Glutamatergic neuron (in vitro differentiated cells): ENCODE data around the gene ADGRD1. TPM values are rescaled to one million over a fixed set of nuclear protein-coding genes. Genes with fewer than 3 reads are reported as not detected.
A peak's percentile ranks its signal among the peaks of the same experiment; 100 is the strongest.

ENCODE experiments used
- DNase-seq: peaks from one replicate; pipeline ENCODE4 v3.0.0; 2022
- H3K27ac Mint-ChIP-seq: one replicate; pipeline ENCODE4 v1.8.0; 2020; ENCODE audit warnings: mild to moderate bottlenecking, mixed read lengths, inconsistent platforms; ENCODE audit not compliant: unreplicated experiment
- H3K27me3 Mint-ChIP-seq: one replicate; pipeline ENCODE4 v1.8.0; 2020; ENCODE audit warnings: mild to moderate bottlenecking, moderate library complexity, mixed read lengths, inconsistent platforms; ENCODE audit not compliant: unreplicated experiment
- H3K36me3 Mint-ChIP-seq: one replicate; pipeline ENCODE4 v1.8.0; 2020; ENCODE audit warnings: mild to moderate bottlenecking, mixed read lengths, inconsistent platforms; ENCODE audit not compliant: unreplicated experiment
- H3K4me1 Mint-ChIP-seq: one replicate; pipeline ENCODE4 v1.8.0; 2020; ENCODE audit warnings: mild to moderate bottlenecking, low read depth, mixed read lengths, inconsistent platforms; ENCODE audit not compliant: unreplicated experiment
- H3K4me3 Mint-ChIP-seq: one replicate; pipeline ENCODE4 v1.8.0; 2020; ENCODE audit warnings: mild to moderate bottlenecking, mixed read lengths, inconsistent platforms; ENCODE audit not compliant: unreplicated experiment
- H3K9me3 Mint-ChIP-seq: one replicate; pipeline ENCODE4 v1.8.0; 2020; ENCODE audit warnings: mild to moderate bottlenecking, moderate library complexity, mixed read lengths, inconsistent platforms; ENCODE audit not compliant: unreplicated experiment
- CTCF ChIP-seq: fragments of 200-600 bp; sonication (generic); IDR thresholded peaks from one replicate; pipeline ENCODE4 v1.5.0; 2021; ENCODE audit not compliant: partially characterized antibody, unreplicated experiment
- total RNA-seq: library from RNA; stranded (reverse); fragmentation: NEBNext Ultra II Directional; extraction: Animal tissue kit (Norgen Biotek cat#: 25700); gene quantifications from one replicate; pipeline ENCODE4 v1.2.1, GENCODE V29; 2021; ENCODE audit not compliant: unreplicated experiment

The ADGRD1 gene
- total RNA-seq, 1 donor from 2014 or later, result 0.96 TPM

GRCh38 chr12:131033886-131034482, 80.3 kb downstream of the ADGRD1 start:
- no peak for DNase-seq
- Mint-ChIP-seq H3K27me3 (peaks cover 12% of the 10 kb centered on the region), H3K4me1 (peaks cover 18% of the 10 kb centered on the region), H3K36me3 (peaks cover 2% of the 10 kb centered on the region), H3K27ac (no peak overlapping the region), H3K4me3 (no peak overlapping the region), H3K9me3 (peaks cover 8% of the 10 kb centered on the region)
- no peak for TF ChIP-seq CTCF

GRCh38 chr12:131034631-131035244, 81.0 kb downstream of the ADGRD1 start:
- no peak for DNase-seq
- Mint-ChIP-seq H3K4me1 (peaks cover 20% of the 10 kb centered on the region), H3K9me3 (peaks cover 10% of the 10 kb centered on the region), H3K36me3 (no peaks in the 10 kb centered on the region), H3K27me3 (peaks cover 12% of the 10 kb centered on the region), H3K4me3 (no peak overlapping the region), H3K27ac (no peak overlapping the region)
- no peak for TF ChIP-seq CTCF

- peaks cover 12% of the 10 kb centered on the region for H3K27me3 Mint-ChIP-seq
- peaks cover 10% of the 10 kb centered on the region for H3K9me3 Mint-ChIP-seq
- no peak for TF ChIP-seq CTCF
- no peak overlapping the region for H3K4me3 Mint-ChIP-seq
- DNase-seq, result no peak
- peak overlapping the region; percentile 11 for H3K27ac Mint-ChIP-seq
- peaks cover 20% of the 10 kb centered on the region for H3K4me1 Mint-ChIP-seq
- no peaks in the 10 kb centered on the region for H3K36me3 Mint-ChIP-seq
These were observed 81.6 kb downstream of the ADGRD1 start for GRCh38 chr12:131035245-131035681.

- TF ChIP-seq CTCF, result no peak
- peak; percentile 47 for DNase-seq
- Mint-ChIP-seq H3K27me3 (peaks cover 16% of the 10 kb centered on the region), H3K4me3 (no peak overlapping the region), H3K27ac (peak overlapping the region; percentile 29), H3K36me3 (no peaks in the 10 kb centered on the region), H3K4me1 (peaks cover 16% of the 10 kb centered on the region), H3K9me3 (peaks cover 11% of the 10 kb centered on the region)
These were observed 84.5 kb downstream of the ADGRD1 start for GRCh38 chr12:131038159-131038558.
